Astrocyte (in vitro differentiated cells and primary cell): ENCODE results near the gene C15orf40. TPM values are rescaled to one million over a fixed set of nuclear protein-coding genes. Genes with fewer than 3 reads are reported as not detected.

ENCODE experiments used
- DNase-seq: peaks from one replicate; pipeline ENCODE4 v3.0.0-alpha.2; 2010; ENCODE audit warnings: low read depth
- FAIRE-seq: peaks from 2 replicates; lab custom pipeline; 2011; peaks lifted over from hg19 to GRCh38; lab: Jason Lieb, UNC
- H2AFZ ChIP-seq: 2 replicates; pipeline ENCODE4 v1.6.0; 2012; ENCODE audit warnings: low read depth, low read length, inconsistent platforms
- H3K27ac ChIP-seq: 2 replicates; pipeline ENCODE4 v1.5.1; 2011; ENCODE audit warnings: low read depth, low read length, inconsistent platforms
- H3K27me3 ChIP-seq: 2 replicates; pipeline ENCODE4 v1.6.0; 2011; ENCODE audit warnings: low read length, inconsistent platforms; ENCODE audit not compliant: insufficient read depth
- H3K36me3 ChIP-seq: 2 replicates; pipeline ENCODE4 v1.5.1; 2011; ENCODE audit warnings: low read length, inconsistent platforms; ENCODE audit not compliant: insufficient read depth
- H3K4me1 ChIP-seq: 2 replicates; pipeline ENCODE4 v1.5.1; 2011; ENCODE audit warnings: low read length, inconsistent platforms; ENCODE audit not compliant: insufficient read depth
- H3K4me2 ChIP-seq: 2 replicates; pipeline ENCODE4 v1.6.0; 2012; ENCODE audit warnings: low read length, inconsistent platforms
- H3K4me3 ChIP-seq: 2 replicates; pipeline ENCODE4 v1.5.1; 2011; ENCODE audit warnings: low read depth, mild to moderate bottlenecking, low read length, inconsistent platforms; ENCODE audit not compliant: insufficient read depth
- H3K79me2 ChIP-seq: 2 replicates; pipeline ENCODE4 v1.6.0; 2012; ENCODE audit warnings: mild to moderate bottlenecking, low read length, inconsistent platforms; ENCODE audit not compliant: insufficient read depth
- H3K9ac ChIP-seq: 2 replicates; pipeline ENCODE4 v1.6.0; 2012; ENCODE audit warnings: mild to moderate bottlenecking, low read length, inconsistent platforms
- H3K9me3 ChIP-seq: 2 replicates; pipeline ENCODE4 v1.5.1; 2012; ENCODE audit warnings: low read depth, mild to moderate bottlenecking, low read length, inconsistent platforms; ENCODE audit not compliant: insufficient read depth
- H4K20me1 ChIP-seq: 2 replicates; pipeline ENCODE4 v1.6.0; 2012; ENCODE audit warnings: low read length, inconsistent platforms; ENCODE audit not compliant: insufficient read depth
- H3K27ac Mint-ChIP-seq: one replicate; pipeline ENCODE4 v1.8.0; 2021; ENCODE audit warnings: mild to moderate bottlenecking, mixed read lengths; ENCODE audit not compliant: unreplicated experiment
- H3K27me3 Mint-ChIP-seq: one replicate; pipeline ENCODE4 v1.8.0; 2021; ENCODE audit warnings: low read depth, mixed read lengths; ENCODE audit not compliant: unreplicated experiment
- H3K36me3 Mint-ChIP-seq: one replicate; pipeline ENCODE4 v1.8.0; 2021; ENCODE audit warnings: low read depth, mixed read lengths; ENCODE audit not compliant: unreplicated experiment
- H3K4me1 Mint-ChIP-seq: one replicate; pipeline ENCODE4 v1.8.0; 2021; ENCODE audit warnings: low read depth, mixed read lengths; ENCODE audit not compliant: unreplicated experiment
- H3K4me3 Mint-ChIP-seq: one replicate; pipeline ENCODE4 v1.8.0; 2021; ENCODE audit warnings: mild to moderate bottlenecking, moderate library complexity, mixed read lengths; ENCODE audit not compliant: unreplicated experiment
- H3K9me3 Mint-ChIP-seq: one replicate; pipeline ENCODE4 v1.8.0; 2021; ENCODE audit warnings: mild to moderate bottlenecking, mixed read lengths; ENCODE audit not compliant: unreplicated experiment
- EZH2 ChIP-seq: IDR thresholded peaks from 2 replicates; pipeline ENCODE4 v1.6.1; 2012; ENCODE audit warnings: mild to moderate bottlenecking, low read length, inconsistent platforms; ENCODE audit not compliant: insufficient read depth
- total RNA-seq: library from RNA; stranded (reverse); gene quantifications from 2 replicates; pipeline ENCODE4 v1.2.1, GENCODE V29; 2021
- TF ChIP-seq, protein P1 (sequence below): IDR thresholded peaks from 2 replicates; pipeline ENCODE4 v1.5.1; 2011; ENCODE audit warnings: low read depth, mild to moderate bottlenecking, inconsistent platforms, low read length, moderate library complexity; ENCODE audit not compliant: insufficient read depth

Gene C15orf40
- total RNA-seq, 1 donor from 2014 or later, result 18.1 TPM

DNA sequence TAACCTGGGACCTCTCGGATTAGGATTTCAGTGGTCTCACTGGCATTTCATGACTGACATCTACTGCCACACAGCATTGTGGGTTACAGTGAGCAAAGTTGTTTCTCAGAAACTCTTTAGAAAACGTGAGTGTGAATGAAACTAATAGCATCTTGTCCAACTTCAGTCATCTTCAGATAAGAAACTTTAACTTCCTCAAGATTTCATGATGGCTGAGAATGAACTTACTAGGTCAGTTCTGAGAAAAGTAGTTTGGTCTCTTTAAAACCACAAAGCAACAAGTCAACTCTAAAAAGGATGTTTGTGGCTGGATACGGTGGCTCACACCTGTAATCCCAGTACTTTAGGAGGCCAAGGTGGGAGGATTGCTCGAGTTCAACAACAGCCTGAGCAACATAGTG, 44.8 kb downstream of the C15orf40 start:
- Mint-ChIP-seq H3K4me3 (no peak overlapping the region), H3K27me3 (no peaks in the 10 kb centered on the region), H3K27ac (no peak overlapping the region), H3K36me3 (no peaks in the 10 kb centered on the region), H3K9me3 (no peaks in the 10 kb centered on the region), H3K4me1 (no peaks in the 10 kb centered on the region)
- Histone ChIP-seq H3K9me3 (no peaks in the 10 kb centered on the region), H3K4me1 (no peaks in the 10 kb centered on the region), H3K27me3 (peaks cover 2% of the 10 kb centered on the region), H3K9ac (no peak overlapping the region), H4K20me1 (no peaks in the 10 kb centered on the region), H3K27ac (no peak overlapping the region), H3K36me3 (no peaks in the 10 kb centered on the region), H3K4me2 (no peak overlapping the region), H3K4me3 (no peak overlapping the region), H2AFZ (no peak overlapping the region), H3K79me2 (no peaks in the 10 kb centered on the region)
- TF ChIP-seq, protein P1, sequence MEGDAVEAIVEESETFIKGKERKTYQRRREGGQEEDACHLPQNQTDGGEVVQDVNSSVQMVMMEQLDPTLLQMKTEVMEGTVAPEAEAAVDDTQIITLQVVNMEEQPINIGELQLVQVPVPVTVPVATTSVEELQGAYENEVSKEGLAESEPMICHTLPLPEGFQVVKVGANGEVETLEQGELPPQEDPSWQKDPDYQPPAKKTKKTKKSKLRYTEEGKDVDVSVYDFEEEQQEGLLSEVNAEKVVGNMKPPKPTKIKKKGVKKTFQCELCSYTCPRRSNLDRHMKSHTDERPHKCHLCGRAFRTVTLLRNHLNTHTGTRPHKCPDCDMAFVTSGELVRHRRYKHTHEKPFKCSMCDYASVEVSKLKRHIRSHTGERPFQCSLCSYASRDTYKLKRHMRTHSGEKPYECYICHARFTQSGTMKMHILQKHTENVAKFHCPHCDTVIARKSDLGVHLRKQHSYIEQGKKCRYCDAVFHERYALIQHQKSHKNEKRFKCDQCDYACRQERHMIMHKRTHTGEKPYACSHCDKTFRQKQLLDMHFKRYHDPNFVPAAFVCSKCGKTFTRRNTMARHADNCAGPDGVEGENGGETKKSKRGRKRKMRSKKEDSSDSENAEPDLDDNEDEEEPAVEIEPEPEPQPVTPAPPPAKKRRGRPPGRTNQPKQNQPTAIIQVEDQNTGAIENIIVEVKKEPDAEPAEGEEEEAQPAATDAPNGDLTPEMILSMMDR, result no peak
- TF ChIP-seq EZH2, result no peak
- DNase-seq, result no peak
- no peak for FAIRE-seq

DNA sequence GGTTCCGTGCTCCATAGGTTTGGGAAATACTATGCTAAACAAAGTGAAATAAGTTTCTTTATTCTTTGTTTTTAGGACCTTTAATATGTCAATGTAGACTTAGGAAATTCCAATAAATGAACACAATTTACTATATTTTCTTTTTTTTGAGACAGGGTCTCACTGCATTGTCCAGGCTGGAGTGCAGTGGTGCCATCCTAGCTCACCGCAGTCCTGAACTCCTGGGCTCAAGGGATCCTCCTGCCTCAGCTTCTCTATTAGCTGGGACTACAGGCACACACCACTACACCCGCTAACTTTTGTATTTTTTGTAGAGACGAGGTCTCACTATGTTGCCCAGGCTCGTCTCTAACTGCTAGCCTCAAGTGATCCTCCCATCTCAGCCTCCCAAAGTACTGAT, 46.5 kb downstream of the C15orf40 start:
- FAIRE-seq (no peak), DNase-seq (no peak)
- H3K36me3 Mint-ChIP-seq, result peaks cover under 1% of the 10 kb centered on the region
- no peak for TF ChIP-seq EZH2
- no peak overlapping the region for H3K4me3 ChIP-seq
- no peak overlapping the region for H3K27ac Mint-ChIP-seq
- H3K36me3 ChIP-seq, result no peaks in the 10 kb centered on the region
- H3K4me1 ChIP-seq, result no peaks in the 10 kb centered on the region
- no peak overlapping the region for H3K9ac ChIP-seq
- peaks cover 6% of the 10 kb centered on the region for H3K27me3 Mint-ChIP-seq
- H3K4me3 Mint-ChIP-seq, result no peak overlapping the region
- no peak overlapping the region for H2AFZ ChIP-seq
- no peaks in the 10 kb centered on the region for H4K20me1 ChIP-seq
- H3K79me2 ChIP-seq, result no peaks in the 10 kb centered on the region
- H3K9me3 Mint-ChIP-seq, result no peaks in the 10 kb centered on the region
- no peak overlapping the region for H3K4me2 ChIP-seq
- no peak overlapping the region for H3K27ac ChIP-seq
- no peaks in the 10 kb centered on the region for H3K4me1 Mint-ChIP-seq
- H3K27me3 ChIP-seq, result no peaks in the 10 kb centered on the region
- no peaks in the 10 kb centered on the region for H3K9me3 ChIP-seq

DNA sequence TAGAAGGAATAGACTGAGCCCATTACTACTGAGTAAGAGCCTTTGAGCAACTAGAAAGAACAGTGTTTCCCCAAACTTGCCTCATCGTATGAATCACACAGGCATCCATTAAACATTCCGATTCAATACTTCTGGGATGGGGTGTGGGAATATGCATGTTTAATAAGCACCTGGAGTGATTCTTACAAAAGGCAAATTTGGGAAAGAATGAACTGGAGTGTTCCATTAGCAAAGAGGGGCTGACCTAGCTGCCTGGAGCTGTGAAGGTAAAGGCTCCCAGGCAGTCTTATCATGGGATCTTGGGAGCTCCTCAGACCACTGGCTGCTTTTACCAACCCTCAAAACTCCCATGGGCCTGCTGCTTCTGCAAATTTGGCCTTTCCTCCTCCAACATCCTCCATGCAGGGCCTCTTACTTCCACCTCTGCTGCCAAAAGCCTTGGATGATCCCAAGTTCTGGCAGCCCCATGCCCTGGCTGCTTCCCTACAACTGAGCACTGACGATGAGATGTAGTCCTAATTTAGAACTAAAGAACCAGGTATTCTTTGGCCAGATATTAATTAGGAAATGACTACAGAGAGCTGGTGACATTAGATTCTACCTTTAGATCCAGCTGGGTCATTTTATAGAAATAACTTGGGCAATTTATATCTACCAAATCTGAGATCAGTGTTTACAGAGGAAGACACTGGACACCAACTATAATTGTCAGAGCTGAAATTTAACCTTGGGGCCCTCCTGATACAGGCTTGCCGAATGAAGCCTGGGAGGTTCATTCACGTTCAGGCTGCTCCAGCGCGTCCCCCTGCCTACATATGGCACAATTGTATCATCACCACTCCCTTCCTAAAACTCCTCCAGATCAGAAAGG, 47.7 kb downstream of the C15orf40 start:
- Mint-ChIP-seq H3K36me3 (peaks cover 5% of the 10 kb centered on the region), H3K4me3 (no peak overlapping the region)

More for the DNA sequence above, 47.7 kb downstream of the C15orf40 start:
- no peaks in the 10 kb centered on the region for H3K4me1 ChIP-seq
- no peak overlapping the region for H3K9ac ChIP-seq
- no peak overlapping the region for H2AFZ ChIP-seq
- H3K9me3 ChIP-seq, result no peaks in the 10 kb centered on the region
- no peaks in the 10 kb centered on the region for H3K27me3 ChIP-seq
- no peaks in the 10 kb centered on the region for H3K79me2 ChIP-seq
- no peak overlapping the region for H3K4me3 ChIP-seq
- H3K27ac ChIP-seq, result no peak overlapping the region
- Mint-ChIP-seq H3K4me1 (no peaks in the 10 kb centered on the region), H3K27me3 (peaks cover 9% of the 10 kb centered on the region), H3K27ac (no peak overlapping the region), H3K9me3 (no peaks in the 10 kb centered on the region)
- no peak for TF ChIP-seq EZH2
- FAIRE-seq, result no peak
- H4K20me1 ChIP-seq, result no peaks in the 10 kb centered on the region
- no peak overlapping the region for H3K4me2 ChIP-seq
- DNase-seq, result peak; percentile 34
- H3K36me3 ChIP-seq, result no peaks in the 10 kb centered on the region
